ENCODE measurements around the gene G3BP2.

G3BP2 gene

GRCh38 chr4:75637827-75638226, 35.4 kb downstream of the G3BP2 start:
- DNase-seq (ENCODE audit: low spot score) = no peak

- no peak for DNase-seq (ENCODE audit: low spot score)
Observed at GRCh38 chr4:75637176-75637575, 36.0 kb downstream of the G3BP2 start.

GRCh38 chr4:75634951-75635350, 38.3 kb downstream of the G3BP2 start:
- DNase-seq (ENCODE audit: low spot score) = no peak

- no peak for DNase-seq (ENCODE audit: low spot score)
Observed at GRCh38 chr4:75634281-75634680, 38.9 kb downstream of the G3BP2 start.

GRCh38 chr4:75633846-75634245, 39.4 kb downstream of the G3BP2 start:
- no peak for DNase-seq (ENCODE audit: low spot score)

GRCh38 chr4:75630937-75631329, 42.3 kb downstream of the G3BP2 start:
- DNase-seq (ENCODE audit: low spot score) = no peak

- no peak for DNase-seq (ENCODE audit: low spot score)
Observed at GRCh38 chr4:75630174-75630936, 42.9 kb downstream of the G3BP2 start, which contains the start of gene CDKL2. Gene CDKL2 (minus strand): TSS chr4:75630528. CDS start chr4:75625988, 4,540 bp downstream.

GRCh38 chr4:75629239-75629638, 44.0 kb downstream of the G3BP2 start:
- no peak for DNase-seq (ENCODE audit: low spot score)

GRCh38 chr4:75623026-75623425, 50.2 kb downstream of the G3BP2 start:
- DNase-seq (ENCODE audit: low spot score) = no peak

GRCh38 chr4:75621715-75622114, 51.5 kb downstream of the G3BP2 start:
- DNase-seq (ENCODE audit: low spot score) = no peak

GRCh38 chr4:75612306-75612705, 60.9 kb downstream of the G3BP2 start:
- DNase-seq (ENCODE audit: low spot score) = no peak

GRCh38 chr4:75605928-75606327, 67.3 kb downstream of the G3BP2 start:
- DNase-seq (ENCODE audit: low spot score) = no peak

GRCh38 chr4:75599647-75600046, 73.6 kb downstream of the G3BP2 start:
- no peak for DNase-seq (ENCODE audit: low spot score)

GRCh38 chr4:75598390-75598789, 74.8 kb downstream of the G3BP2 start:
- DNase-seq (ENCODE audit: low spot score) = no peak

GRCh38 chr4:75596061-75596460, 77.2 kb downstream of the G3BP2 start:
- no peak for DNase-seq (ENCODE audit: low spot score)

GRCh38 chr4:75593393-75593792, 79.8 kb downstream of the G3BP2 start:
- DNase-seq (ENCODE audit: low spot score) = no peak
